A673 (cell line): ENCODE results near the gene CDKAL1.

ENCODE experiments used
- EZH2 ChIP-seq: fragments of 200-600 bp; sonication (generic); IDR thresholded peaks from 2 replicates; pipeline ENCODE4 v1.6.1; 2017; ENCODE audit warnings: borderline replicate concordance, low read depth, mild to moderate bottlenecking, mixed read lengths, antibody characterized with exemption, low read length; ENCODE audit not compliant: poor library complexity, severe bottlenecking
- TF ChIP-seq, protein P1 (sequence below): fragments of 300-800, 200-600 bp; sonication (generic); conservative IDR thresholded peaks from 2 replicates; pipeline ENCODE4 v1.5.1; 2017; ENCODE audit warnings: low read depth, mild to moderate bottlenecking, antibody characterized with exemption, low read length, moderate library complexity, mixed read lengths

DNA sequence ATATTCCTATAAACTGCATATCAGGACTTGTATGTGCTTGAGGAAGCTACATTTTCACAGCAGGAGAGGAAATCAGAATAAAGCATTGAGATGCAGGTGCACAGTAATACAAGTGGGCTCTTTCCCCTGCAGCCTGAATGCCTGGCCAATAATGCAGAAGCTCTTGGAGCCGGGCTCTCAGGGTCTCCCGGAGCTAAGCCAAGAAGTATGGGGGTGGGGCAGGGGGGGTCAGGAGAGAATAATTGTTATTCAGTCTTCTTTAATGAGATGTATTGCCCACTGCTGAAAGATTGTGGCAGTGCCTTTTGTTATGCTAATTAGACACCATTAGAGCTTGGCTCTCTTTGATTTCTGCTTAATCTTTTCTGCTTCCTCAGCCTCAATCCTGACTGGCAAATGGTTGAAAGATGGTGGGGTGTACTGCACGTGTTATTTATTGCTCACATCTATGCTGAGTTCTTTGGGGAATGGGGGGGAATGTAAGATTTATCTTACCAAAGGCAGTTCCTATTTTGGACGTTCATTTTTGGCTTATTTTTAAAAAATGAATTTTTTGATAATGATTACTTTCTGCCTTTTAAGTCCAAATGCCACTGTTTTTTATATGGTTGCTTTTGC is 651.7 kb downstream of the CDKAL1 start:
- TF ChIP-seq, protein P1, sequence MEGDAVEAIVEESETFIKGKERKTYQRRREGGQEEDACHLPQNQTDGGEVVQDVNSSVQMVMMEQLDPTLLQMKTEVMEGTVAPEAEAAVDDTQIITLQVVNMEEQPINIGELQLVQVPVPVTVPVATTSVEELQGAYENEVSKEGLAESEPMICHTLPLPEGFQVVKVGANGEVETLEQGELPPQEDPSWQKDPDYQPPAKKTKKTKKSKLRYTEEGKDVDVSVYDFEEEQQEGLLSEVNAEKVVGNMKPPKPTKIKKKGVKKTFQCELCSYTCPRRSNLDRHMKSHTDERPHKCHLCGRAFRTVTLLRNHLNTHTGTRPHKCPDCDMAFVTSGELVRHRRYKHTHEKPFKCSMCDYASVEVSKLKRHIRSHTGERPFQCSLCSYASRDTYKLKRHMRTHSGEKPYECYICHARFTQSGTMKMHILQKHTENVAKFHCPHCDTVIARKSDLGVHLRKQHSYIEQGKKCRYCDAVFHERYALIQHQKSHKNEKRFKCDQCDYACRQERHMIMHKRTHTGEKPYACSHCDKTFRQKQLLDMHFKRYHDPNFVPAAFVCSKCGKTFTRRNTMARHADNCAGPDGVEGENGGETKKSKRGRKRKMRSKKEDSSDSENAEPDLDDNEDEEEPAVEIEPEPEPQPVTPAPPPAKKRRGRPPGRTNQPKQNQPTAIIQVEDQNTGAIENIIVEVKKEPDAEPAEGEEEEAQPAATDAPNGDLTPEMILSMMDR = no peak
- TF ChIP-seq EZH2 = no peak
